ENCODE measurements around the gene STRN.

The STRN gene

GRCh38 chr2:36823862-36824261 is 142.5 kb downstream of the STRN start:
- H3K27me3 ChIP-seq (ENCODE audit: control insufficient read depth in 5 of 5, insufficient read depth in 4 of 5, low read length in 5 of 5): no peaks in the 10 kb centered on the region
- H3K27ac ChIP-seq (ENCODE audit: low read depth, low read length): no peak overlapping the region
- H3K9me3 ChIP-seq (ENCODE audit: control insufficient read depth in 5 of 5, low read length in 5 of 5): no peaks in the 10 kb centered on the region
- H3K9ac ChIP-seq (ENCODE audit: low read length in 5 of 5): no peak overlapping the region
- no peak overlapping the region for H3K4me3 ChIP-seq (ENCODE audit: low read depth in 1 of 5, low read length in 5 of 5)
- peaks cover 0 to 47% (median 34%) of the 10 kb centered on the region in 5 donors for H3K4me1 ChIP-seq (ENCODE audit: control insufficient read depth in 5 of 5, insufficient read depth in 5 of 5, low read length in 5 of 5)
- no peaks in the 10 kb centered on the region for H3K36me3 ChIP-seq (ENCODE audit: control insufficient read depth in 5 of 5, insufficient read depth in 5 of 5, low read length in 5 of 5)

GRCh38 chr2:36820942-36821605 is 145.3 kb downstream of the STRN start:
- Histone ChIP-seq H3K36me3 (ENCODE audit: control insufficient read depth in 5 of 5, insufficient read depth in 5 of 5, low read length in 5 of 5) (no peaks in the 10 kb centered on the region), H3K4me3 (ENCODE audit: low read depth in 1 of 5, low read length in 5 of 5) (peak overlapping the region in 1 of 5 donors; percentile 30), H3K9ac (ENCODE audit: low read length in 5 of 5) (no peak overlapping the region), H3K9me3 (ENCODE audit: control insufficient read depth in 5 of 5, low read length in 5 of 5) (no peaks in the 10 kb centered on the region), H3K27ac (ENCODE audit: low read depth, low read length) (peak overlapping the region; percentile 88), H3K4me1 (ENCODE audit: control insufficient read depth in 5 of 5, insufficient read depth in 5 of 5, low read length in 5 of 5) (peaks cover 3 to 67% (median 51%) of the 10 kb centered on the region in 5 donors), H3K27me3 (ENCODE audit: control insufficient read depth in 5 of 5, insufficient read depth in 4 of 5, low read length in 5 of 5) (no peaks in the 10 kb centered on the region)

- Histone ChIP-seq H3K36me3 (ENCODE audit: control insufficient read depth in 5 of 5, insufficient read depth in 5 of 5, low read length in 5 of 5) (no peaks in the 10 kb centered on the region), H3K9me3 (ENCODE audit: control insufficient read depth in 5 of 5, low read length in 5 of 5) (no peaks in the 10 kb centered on the region), H3K4me3 (ENCODE audit: low read depth in 1 of 5, low read length in 5 of 5) (no peak overlapping the region), H3K27ac (ENCODE audit: low read depth, low read length) (peak overlapping the region; percentile 68), H3K9ac (ENCODE audit: low read length in 5 of 5) (no peak overlapping the region), H3K27me3 (ENCODE audit: control insufficient read depth in 5 of 5, insufficient read depth in 4 of 5, low read length in 5 of 5) (no peaks in the 10 kb centered on the region), H3K4me1 (ENCODE audit: control insufficient read depth in 5 of 5, insufficient read depth in 5 of 5, low read length in 5 of 5) (peaks cover 3 to 67% (median 51%) of the 10 kb centered on the region in 5 donors)
Observed at GRCh38 chr2:36819095-36819711, 147.1 kb downstream of the STRN start.

- no peaks in the 10 kb centered on the region for H3K9me3 ChIP-seq (ENCODE audit: control insufficient read depth in 5 of 5, low read length in 5 of 5)
- no peak overlapping the region for H3K4me3 ChIP-seq (ENCODE audit: low read depth in 1 of 5, low read length in 5 of 5)
- H3K4me1 ChIP-seq (ENCODE audit: control insufficient read depth in 5 of 5, insufficient read depth in 5 of 5, low read length in 5 of 5): peaks cover 3 to 67% (median 51%) of the 10 kb centered on the region in 5 donors
- no peaks in the 10 kb centered on the region for H3K36me3 ChIP-seq (ENCODE audit: control insufficient read depth in 5 of 5, insufficient read depth in 5 of 5, low read length in 5 of 5)
- peak overlapping the region; percentile 68 for H3K27ac ChIP-seq (ENCODE audit: low read depth, low read length)
- no peaks in the 10 kb centered on the region for H3K27me3 ChIP-seq (ENCODE audit: control insufficient read depth in 5 of 5, insufficient read depth in 4 of 5, low read length in 5 of 5)
- H3K9ac ChIP-seq (ENCODE audit: low read length in 5 of 5): no peak overlapping the region
Observed at GRCh38 chr2:36818542-36818941, 147.8 kb downstream of the STRN start.

- H3K9ac ChIP-seq (ENCODE audit: low read length in 5 of 5): no peak overlapping the region
- no peak overlapping the region for H3K27ac ChIP-seq (ENCODE audit: low read depth, low read length)
- H3K4me1 ChIP-seq (ENCODE audit: control insufficient read depth in 5 of 5, insufficient read depth in 5 of 5, low read length in 5 of 5): peaks cover 0 to 4% (median under 1%) of the 10 kb centered on the region in 5 donors
- H3K4me3 ChIP-seq (ENCODE audit: low read depth in 1 of 5, low read length in 5 of 5): no peak overlapping the region
- no peaks in the 10 kb centered on the region for H3K27me3 ChIP-seq (ENCODE audit: control insufficient read depth in 5 of 5, insufficient read depth in 4 of 5, low read length in 5 of 5)
- H3K36me3 ChIP-seq (ENCODE audit: control insufficient read depth in 5 of 5, insufficient read depth in 5 of 5, low read length in 5 of 5): no peaks in the 10 kb centered on the region
- no peaks in the 10 kb centered on the region for H3K9me3 ChIP-seq (ENCODE audit: control insufficient read depth in 5 of 5, low read length in 5 of 5)
Observed at GRCh38 chr2:36812196-36812595, 154.1 kb downstream of the STRN start.

- no peaks in the 10 kb centered on the region for H3K27me3 ChIP-seq (ENCODE audit: control insufficient read depth in 5 of 5, insufficient read depth in 4 of 5, low read length in 5 of 5)
- no peaks in the 10 kb centered on the region for H3K9me3 ChIP-seq (ENCODE audit: control insufficient read depth in 5 of 5, low read length in 5 of 5)
- H3K9ac ChIP-seq (ENCODE audit: low read length in 5 of 5): no peak overlapping the region
- H3K27ac ChIP-seq (ENCODE audit: low read depth, low read length): no peak overlapping the region
- no peak overlapping the region for H3K4me3 ChIP-seq (ENCODE audit: low read depth in 1 of 5, low read length in 5 of 5)
- H3K36me3 ChIP-seq (ENCODE audit: control insufficient read depth in 5 of 5, insufficient read depth in 5 of 5, low read length in 5 of 5): peaks cover 0 to 2% (median 0%) of the 10 kb centered on the region in 5 donors
- H3K4me1 ChIP-seq (ENCODE audit: control insufficient read depth in 5 of 5, insufficient read depth in 5 of 5, low read length in 5 of 5): no peaks in the 10 kb centered on the region
Observed at GRCh38 chr2:36811071-36811470, 155.3 kb downstream of the STRN start.

- Histone ChIP-seq H3K36me3 (ENCODE audit: control insufficient read depth in 5 of 5, insufficient read depth in 5 of 5, low read length in 5 of 5) (peaks cover 0 to 5% (median 0%) of the 10 kb centered on the region in 5 donors), H3K27ac (ENCODE audit: low read depth, low read length) (no peak overlapping the region), H3K27me3 (ENCODE audit: control insufficient read depth in 5 of 5, insufficient read depth in 4 of 5, low read length in 5 of 5) (no peaks in the 10 kb centered on the region), H3K9me3 (ENCODE audit: control insufficient read depth in 5 of 5, low read length in 5 of 5) (no peaks in the 10 kb centered on the region), H3K9ac (ENCODE audit: low read length in 5 of 5) (no peak overlapping the region), H3K4me1 (ENCODE audit: control insufficient read depth in 5 of 5, insufficient read depth in 5 of 5, low read length in 5 of 5) (no peaks in the 10 kb centered on the region), H3K4me3 (ENCODE audit: low read depth in 1 of 5, low read length in 5 of 5) (no peak overlapping the region)
Observed at GRCh38 chr2:36809069-36809445, 157.3 kb downstream of the STRN start.

- Histone ChIP-seq H3K27ac (ENCODE audit: low read depth, low read length) (no peak overlapping the region), H3K9ac (ENCODE audit: low read length in 5 of 5) (no peak overlapping the region), H3K36me3 (ENCODE audit: control insufficient read depth in 5 of 5, insufficient read depth in 5 of 5, low read length in 5 of 5) (peaks cover 0 to 5% (median 0%) of the 10 kb centered on the region in 5 donors), H3K4me1 (ENCODE audit: control insufficient read depth in 5 of 5, insufficient read depth in 5 of 5, low read length in 5 of 5) (no peaks in the 10 kb centered on the region), H3K9me3 (ENCODE audit: control insufficient read depth in 5 of 5, low read length in 5 of 5) (no peaks in the 10 kb centered on the region), H3K4me3 (ENCODE audit: low read depth in 1 of 5, low read length in 5 of 5) (no peak overlapping the region), H3K27me3 (ENCODE audit: control insufficient read depth in 5 of 5, insufficient read depth in 4 of 5, low read length in 5 of 5) (no peaks in the 10 kb centered on the region)
Observed at GRCh38 chr2:36808386-36809068, 157.8 kb downstream of the STRN start.

GRCh38 chr2:36807223-36807886 is 159.0 kb downstream of the STRN start:
- H3K9me3 ChIP-seq (ENCODE audit: control insufficient read depth in 5 of 5, low read length in 5 of 5): no peaks in the 10 kb centered on the region
- no peak overlapping the region for H3K27ac ChIP-seq (ENCODE audit: low read depth, low read length)
- no peaks in the 10 kb centered on the region for H3K27me3 ChIP-seq (ENCODE audit: control insufficient read depth in 5 of 5, insufficient read depth in 4 of 5, low read length in 5 of 5)
- H3K4me3 ChIP-seq (ENCODE audit: low read depth in 1 of 5, low read length in 5 of 5): no peak overlapping the region
- peaks cover 0 to 5% (median 0%) of the 10 kb centered on the region in 5 donors for H3K36me3 ChIP-seq (ENCODE audit: control insufficient read depth in 5 of 5, insufficient read depth in 5 of 5, low read length in 5 of 5)
- no peak overlapping the region for H3K9ac ChIP-seq (ENCODE audit: low read length in 5 of 5)
- H3K4me1 ChIP-seq (ENCODE audit: control insufficient read depth in 5 of 5, insufficient read depth in 5 of 5, low read length in 5 of 5): no peaks in the 10 kb centered on the region

Measured in subcutaneous abdominal adipose tissue (tissue), 5 donors.